HCT116 (cell line): ENCODE measurements around the gene RGS11. TPM values are rescaled to one million over a fixed set of nuclear protein-coding genes. Genes with fewer than 3 reads are reported as not detected.

Experiments
- ATAC-seq: fragments of 200-7000 bp; cut with Tn5 transposase; 2 replicates; pipeline ENCODE4 v1.9.1; 2020; ENCODE audit warnings: mild to moderate bottlenecking, moderate library complexity
- BruUV-seq: library from RNA; stranded (reverse); fragments of 400-500 nt; replicated peaks from 2 replicates; lab custom pipeline; 2021; lab: Mats Ljungman, UMichigan
- CTCF ChIA-PET: fragments of 300-600 bp; sonication (Branson Sonifier 250); formaldehyde crosslinking; loops from one replicate; lab custom pipeline; 2021; ENCODE audit warnings: antibody characterized with exemption; lab: Charles Lee
- POLR2A ChIA-PET: fragments of 300-600, 350-600 bp; sonication (Branson Sonifier 250); formaldehyde crosslinking; loops from one replicate; lab custom pipeline; 2021; ENCODE audit warnings: antibody characterized with exemption; lab: Charles Lee
- RAD21 ChIA-PET, 2 experiments: fragments of 300-600 bp; sonication (Branson Sonifier 250); formaldehyde crosslinking; loops; one replicate each; lab custom pipeline; 2023; ENCODE audit warnings: low total read pairs in 2 of 2; ENCODE audit not compliant: uncharacterized antibody in 2 of 2, unreplicated experiment in 2 of 2, low non-redundant PET in 1 of 2; lab: Charles Lee
- DNase-seq: peaks from one replicate; pipeline ENCODE4 v3.0.0-alpha.2; 2010; ENCODE audit warnings: low read depth, low spot score
- H2AFZ ChIP-seq: fragments of 200-600 bp; shearing (Covaris generic), sonication (generic); 2 replicates; pipeline ENCODE4 v1.6.1; 2017; ENCODE audit warnings: low read depth, mixed run types, mixed read lengths, antibody characterized with exemption, low read length; ENCODE audit not compliant: poor library complexity, severe bottlenecking
- H3K27ac ChIP-seq: 2 replicates; pipeline ENCODE4 v1.5.1; 2012; ENCODE audit warnings: low read depth, low read length
- H3K27me3 ChIP-seq: fragments of 200-600 bp; sonication (generic); 2 replicates; pipeline ENCODE4 v1.6.1; 2016; ENCODE audit warnings: mixed run types, low read length, mixed read lengths; ENCODE audit not compliant: insufficient read depth
- H3K36me3 ChIP-seq, 2 experiments: fragments of 200-500 bp in 1 of 2; fragments of 200-600 bp in 1 of 2; sonication (Bioruptor generic) in 1 of 2; sonication (generic) in 1 of 2; 2 replicates each; pipeline versions ENCODE4 v1.5.1 to v1.6.1; 2014 to 2016; ENCODE audit warnings: low read length in 2 of 2, inconsistent platforms in 1 of 2, mixed read lengths in 1 of 2, mixed run types in 1 of 2; ENCODE audit not compliant: insufficient read depth in 2 of 2, control insufficient read depth in 1 of 2
- H3K4me1 ChIP-seq, 2 experiments: fragments of 200-600 bp in 1 of 2; sonication (generic) in 1 of 2; 2 replicates each; pipeline versions ENCODE4 v1.5.1 to v1.6.1; 2012 to 2017; ENCODE audit warnings: low read length in 2 of 2, inconsistent platforms in 1 of 2, mild to moderate bottlenecking in 1 of 2, mixed read lengths in 1 of 2, mixed run types in 1 of 2, moderate library complexity in 1 of 2; ENCODE audit not compliant: insufficient read depth in 2 of 2, control insufficient read depth in 1 of 2
- H3K4me2 ChIP-seq: fragments of 200-600 bp; sonication (generic); 2 replicates; pipeline ENCODE4 v1.6.1; 2017; ENCODE audit warnings: mixed run types, low read length, mixed read lengths
- H3K4me3 ChIP-seq, 2 experiments: fragments of 200-600 bp in 1 of 2; sonication (generic) in 1 of 2; replicated peaks in 1 of 2; 2 replicates each; pipeline ENCODE4 v1.5.1; 2011 to 2016; ENCODE audit warnings: low read length in 2 of 2, control low read depth in 1 of 2, low read depth in 1 of 2, mild to moderate bottlenecking in 1 of 2, mixed read lengths in 1 of 2, mixed run types in 1 of 2
- H3K79me2 ChIP-seq: fragments of 200-600 bp; sonication (generic); 2 replicates; pipeline ENCODE4 v1.6.1; 2017; ENCODE audit warnings: mild to moderate bottlenecking, mixed run types, low read length, moderate library complexity, mixed read lengths; ENCODE audit not compliant: insufficient read depth
- H3K9ac ChIP-seq: fragments of 200-600 bp; sonication (generic); 2 replicates; pipeline ENCODE4 v1.6.1; 2016; ENCODE audit warnings: low read length, mixed read lengths
- H3K9me2 ChIP-seq: fragments of 200-600 bp; sonication (generic), shearing (Covaris generic); 2 replicates; pipeline ENCODE4 v1.6.1; 2017; ENCODE audit warnings: mixed run types, mild to moderate bottlenecking, moderate library complexity; ENCODE audit not compliant: insufficient read depth
- H3K9me3 ChIP-seq, 2 experiments: fragments of 200-500 bp in 1 of 2; fragments of 200-600 bp in 1 of 2; sonication (Bioruptor generic) in 1 of 2; sonication (generic) in 1 of 2; 2 replicates each; pipeline ENCODE4 v1.6.1; 2014 to 2017; ENCODE audit warnings: low read length in 2 of 2, mixed read lengths in 2 of 2, inconsistent platforms in 1 of 2, low read depth in 1 of 2, mild to moderate bottlenecking in 1 of 2, mixed run types in 1 of 2, moderate library complexity in 1 of 2; ENCODE audit not compliant: control insufficient read depth in 1 of 2, insufficient read depth in 1 of 2
- H4K20me1 ChIP-seq: fragments of 200-600 bp; sonication (generic), shearing (Covaris generic); 2 replicates; pipeline ENCODE4 v1.6.1; 2017; ENCODE audit warnings: mixed run types, mild to moderate bottlenecking, moderate library complexity; ENCODE audit not compliant: insufficient read depth
- CBX3 ChIP-seq: IDR thresholded peaks from 2 replicates; pipeline ENCODE4 v1.6.1; 2012; ENCODE audit warnings: low read depth
- ELF1 ChIP-seq: IDR thresholded peaks from 2 replicates; pipeline ENCODE4 v1.6.1; 2012; ENCODE audit warnings: low read depth, borderline replicate concordance
- EZH2 ChIP-seq: fragments of 200-600 bp; sonication (generic); IDR thresholded peaks from 2 replicates; pipeline ENCODE4 v1.6.1; 2017; ENCODE audit warnings: antibody characterized with exemption, mixed run types
- EZH2phosphoT487 ChIP-seq: fragments of 200-600 bp; IDR thresholded peaks from 2 replicates; pipeline ENCODE4 v1.6.1; 2018; ENCODE audit warnings: antibody characterized with exemption, borderline replicate concordance
- POLR2A ChIP-seq: IDR thresholded peaks from 2 replicates; pipeline ENCODE4 v1.7.0; 2011; ENCODE audit warnings: borderline replicate concordance; ENCODE audit not compliant: insufficient read depth, insufficient read length; ENCODE audit errors: extremely low read depth
- SIN3A ChIP-seq: IDR thresholded peaks from 2 replicates; pipeline ENCODE4 v1.6.1; 2012; ENCODE audit warnings: low read depth
- SP1 ChIP-seq: IDR thresholded peaks from 2 replicates; pipeline ENCODE4 v1.6.1; 2012; ENCODE audit warnings: low read depth
- SRF ChIP-seq: IDR thresholded peaks from 2 replicates; pipeline ENCODE4 v1.6.1; 2012; ENCODE audit warnings: low read depth
- YY1 ChIP-seq: IDR thresholded peaks from 2 replicates; pipeline ENCODE4 v1.6.1; 2011; ENCODE audit warnings: low read length, low read depth, moderate library complexity, mild to moderate bottlenecking; ENCODE audit not compliant: insufficient replicate concordance; ENCODE audit errors: extremely low read depth
- ZBTB33 ChIP-seq: IDR thresholded peaks from 2 replicates; pipeline ENCODE4 v1.6.1; 2011; ENCODE audit warnings: mild to moderate bottlenecking, low read length, moderate library complexity; ENCODE audit not compliant: insufficient replicate concordance; ENCODE audit errors: extremely low read depth
- ZFX ChIP-seq: fragments of 450-650 bp; IDR thresholded peaks from 2 replicates; pipeline ENCODE4 v1.6.1; 2017
- ZNF274 ChIP-seq: fragments of 200-500 bp; sonication (Bioruptor generic); IDR thresholded peaks from 2 replicates; pipeline ENCODE4 v1.6.1; 2014; ENCODE audit warnings: mild to moderate bottlenecking, low read depth, low read length, inconsistent platforms
- intact Hi-C: fragments of 100-400 bp; cut with micrococcal nuclease; formaldehyde crosslinking; loops from 2 replicates; pipeline ENCODE4 v1.10.0; 2022
- total RNA-seq: library from RNA; stranded (reverse); gene quantifications from one replicate; pipeline ENCODE4 v1.2.1, GENCODE V29; 2021; ENCODE audit not compliant: unreplicated experiment

RGS11 gene
- total RNA-seq, 1 experiment from 2014 or later: not detected

- H3K9ac ChIP-seq: no peak overlapping the region
- H3K4me2 ChIP-seq: no peak overlapping the region
- peaks cover 3% of the 10 kb centered on the region in 2 experiments; a peak in 2 of 4 replicates for H3K4me1 ChIP-seq
- DNase-seq (no peak), ATAC-seq (no peak)
- ChIA-PET RAD21 (no interaction called here), POLR2A (no interaction called here)
- H4K20me1 ChIP-seq: no peaks in the 10 kb centered on the region
- H2AFZ ChIP-seq: no peak overlapping the region
- no peaks in the 10 kb centered on the region for H3K36me3 ChIP-seq
- intact Hi-C loops: no loop called here
- no TSS peak for BruUV-seq
- no peaks in the 10 kb centered on the region for H3K27me3 ChIP-seq
- peaks cover 43% of the 10 kb centered on the region for H3K79me2 ChIP-seq
- no peak for TF ChIP-seq SP1
- no peak for TF ChIP-seq ZFX
- TF ChIP-seq ZBTB33: no peak
- no peak for TF ChIP-seq ELF1
- TF ChIP-seq SIN3A: no peak
- no peak for TF ChIP-seq CBX3
- TF ChIP-seq ZNF274: no peak
- no peak for TF ChIP-seq EZH2
- no peak for TF ChIP-seq YY1
- TF ChIP-seq POLR2A: no peak
- no peak for TF ChIP-seq EZH2phosphoT487
- TF ChIP-seq SRF: no peak
- TF ChIP-seq, all 23 proteins: peak for 0
- no peaks in the 10 kb centered on the region for H3K9me2 ChIP-seq
- H3K9me3 ChIP-seq: no peaks in the 10 kb centered on the region
- CTCF ChIA-PET: no interaction called here
- no peak overlapping the region for H3K27ac ChIP-seq
- no peak overlapping the region for H3K4me3 ChIP-seq
Measured at GRCh38 chr16:321532-321931, 45.8 kb upstream of the RGS11 start.
